HCT116 (cell line): ENCODE data around the gene PPP1R10.

ENCODE experiments used
- CTCF ChIP-seq, 3 experiments: fragments of 200-600 bp in 1 of 3; sonication (generic) in 1 of 3; IDR thresholded peaks in 2 of 3; conservative IDR thresholded peaks in 1 of 3; 2 replicates each; pipeline ENCODE4 v1.5.1; 2012 to 2017; ENCODE audit warnings: low read depth in 2 of 3, low read length in 2 of 3, antibody characterized with exemption in 1 of 3, borderline replicate concordance in 1 of 3, control low read depth in 1 of 3, mild to moderate bottlenecking in 1 of 3, mixed read lengths in 1 of 3, mixed run types in 1 of 3, moderate library complexity in 1 of 3; ENCODE audit not compliant: insufficient read depth in 1 of 3
- EZH2 ChIP-seq: fragments of 200-600 bp; sonication (generic); IDR thresholded peaks from 2 replicates; pipeline ENCODE4 v1.6.1; 2017; ENCODE audit warnings: antibody characterized with exemption, mixed run types
- EZH2phosphoT487 ChIP-seq: fragments of 200-600 bp; IDR thresholded peaks from 2 replicates; pipeline ENCODE4 v1.6.1; 2018; ENCODE audit warnings: antibody characterized with exemption, borderline replicate concordance
- JUND ChIP-seq: IDR thresholded peaks from 2 replicates; pipeline ENCODE4 v1.6.1; 2012
- MAX ChIP-seq: IDR thresholded peaks from 2 replicates; pipeline ENCODE4 v1.6.1; 2012
- POLR2A ChIP-seq: IDR thresholded peaks from 2 replicates; pipeline ENCODE4 v1.7.0; 2011; ENCODE audit warnings: borderline replicate concordance; ENCODE audit not compliant: insufficient read depth, insufficient read length; ENCODE audit errors: extremely low read depth
- REST ChIP-seq: IDR thresholded peaks from 2 replicates; pipeline ENCODE4 v1.6.1; 2012; ENCODE audit warnings: low read depth
- SRF ChIP-seq: IDR thresholded peaks from 2 replicates; pipeline ENCODE4 v1.6.1; 2012; ENCODE audit warnings: low read depth
- YY1 ChIP-seq: IDR thresholded peaks from 2 replicates; pipeline ENCODE4 v1.6.1; 2011; ENCODE audit warnings: low read length, low read depth, moderate library complexity, mild to moderate bottlenecking; ENCODE audit not compliant: insufficient replicate concordance; ENCODE audit errors: extremely low read depth
- ZNF274 ChIP-seq: fragments of 200-500 bp; sonication (Bioruptor generic); IDR thresholded peaks from 2 replicates; pipeline ENCODE4 v1.6.1; 2014; ENCODE audit warnings: mild to moderate bottlenecking, low read depth, low read length, inconsistent platforms

- TF ChIP-seq ZNF274 = no peak
- TF ChIP-seq CTCF (IDR thresholded peaks at IDR 0.05 in 2 of 3, conservative IDR thresholded peaks at IDR 0.05 in 1 of 3; ENCODE audit: borderline replicate concordance in 1 of 3, insufficient read depth in 1 of 3, low read depth in 2 of 3, low read length in 2 of 3) = no peak
- no peak for TF ChIP-seq REST
- peak; percentile 99 for TF ChIP-seq POLR2A
- no peak for TF ChIP-seq JUND
- TF ChIP-seq SRF = no peak
- TF ChIP-seq YY1 = peak; percentile 97
- no peak for TF ChIP-seq EZH2phosphoT487
- TF ChIP-seq MAX = no peak
- TF ChIP-seq EZH2 = no peak
Observed at GRCh38 chr6:30616811-30617564, at the start of gene PPP1R10.
